Mesodermal cell (in vitro differentiated cells): ENCODE results near the gene SPARCL1.

ENCODE experiments used
- H3K27ac ChIP-seq: 2 replicates; pipeline ENCODE4 v1.7.0; 2013; ENCODE audit warnings: mild to moderate bottlenecking, low read depth, low read length, moderate library complexity; ENCODE audit not compliant: severe bottlenecking
- H3K36me3 ChIP-seq: 2 replicates; pipeline ENCODE4 v1.7.1; 2013; ENCODE audit warnings: mild to moderate bottlenecking, low read length, moderate library complexity; ENCODE audit not compliant: control insufficient read depth, insufficient read depth
- H3K4me1 ChIP-seq: one replicate; pipeline ENCODE4 v1.7.1; 2013; ENCODE audit warnings: mild to moderate bottlenecking, low read length; ENCODE audit not compliant: insufficient read depth, control insufficient read depth, poor library complexity, severe bottlenecking
- H3K4me3 ChIP-seq: 2 replicates; pipeline ENCODE4 v1.7.0; 2013; ENCODE audit warnings: low read length, control low read depth, mild to moderate bottlenecking; ENCODE audit not compliant: insufficient read depth, poor library complexity, severe bottlenecking; ENCODE audit errors: extremely low read depth
- H3K9me3 ChIP-seq: 2 replicates; pipeline ENCODE4 v1.7.1; 2013; ENCODE audit warnings: mild to moderate bottlenecking, low read length, moderate library complexity; ENCODE audit not compliant: control insufficient read depth
- WGBS, 2 experiments: methylation state at CpG; one replicate each; pipeline ENCODE4 v1.1.5; 2013; ENCODE audit warnings: missing lambda C conversion rate in 2 of 2; ENCODE audit not compliant: insufficient coverage in 2 of 2; 5-methylcytosine and 5-hydroxymethylcytosine counted together

Gene SPARCL1

DNA sequence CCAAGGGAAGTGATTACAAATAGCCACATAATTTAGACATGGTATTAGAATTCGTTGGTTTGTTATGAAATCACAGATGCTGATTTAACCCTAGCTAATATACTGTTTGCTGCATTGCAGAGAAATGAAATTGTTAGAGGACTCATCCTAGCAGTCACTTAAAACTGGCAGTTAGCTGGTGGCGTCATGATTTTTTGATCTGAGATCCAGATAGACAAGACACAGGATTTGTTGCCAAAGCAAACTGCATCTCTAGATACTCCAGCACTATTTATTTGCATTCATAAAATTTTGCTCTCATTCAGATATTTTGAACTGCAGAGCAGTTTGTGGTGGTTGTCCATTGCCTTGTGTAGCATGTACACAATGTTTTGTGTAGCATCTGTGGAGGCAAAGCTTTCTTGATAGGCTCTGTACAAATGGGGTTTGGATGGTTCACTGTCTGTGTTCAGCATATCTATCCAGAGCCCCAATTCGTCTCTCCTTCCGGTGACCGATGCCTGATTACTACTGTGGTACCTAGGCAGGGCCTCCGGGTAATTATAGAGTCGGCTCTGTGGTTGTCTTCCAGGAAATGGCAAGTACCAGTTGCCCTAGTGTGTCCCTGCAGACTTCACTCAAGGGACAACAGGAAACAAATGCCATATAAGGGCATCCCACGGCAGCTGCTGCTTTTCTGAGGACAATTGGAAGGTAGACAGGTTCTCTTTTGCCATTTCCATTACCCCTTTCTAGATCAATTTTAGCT, 30.1 kb upstream of the SPARCL1 start:
- WGBS, 2 experiments, result 71 to 78% methylated on average over 3 to 6 of the region's 8 CpGs
- Histone ChIP-seq H3K4me1 (no peaks in the 10 kb centered on the region), H3K4me3 (no peak overlapping the region)

GRCh38 chr4:87557348-87557747, 28.2 kb upstream of the SPARCL1 start:
- no peaks in the 10 kb centered on the region for H3K4me1 ChIP-seq
- no peaks in the 10 kb centered on the region for H3K36me3 ChIP-seq
- H3K9me3 ChIP-seq, result no peaks in the 10 kb centered on the region
- WGBS, 2 experiments, result 100% methylated on average over 1 of the region's 2 CpGs; no CpG with 5 or more reads in 1 of the 2 experiments
- H3K27ac ChIP-seq, result no peak overlapping the region
- no peak overlapping the region for H3K4me3 ChIP-seq

More for the DNA sequence above, 30.1 kb upstream of the SPARCL1 start:
- Histone ChIP-seq H3K9me3 (no peaks in the 10 kb centered on the region), H3K27ac (no peak overlapping the region), H3K36me3 (no peaks in the 10 kb centered on the region)

DNA sequence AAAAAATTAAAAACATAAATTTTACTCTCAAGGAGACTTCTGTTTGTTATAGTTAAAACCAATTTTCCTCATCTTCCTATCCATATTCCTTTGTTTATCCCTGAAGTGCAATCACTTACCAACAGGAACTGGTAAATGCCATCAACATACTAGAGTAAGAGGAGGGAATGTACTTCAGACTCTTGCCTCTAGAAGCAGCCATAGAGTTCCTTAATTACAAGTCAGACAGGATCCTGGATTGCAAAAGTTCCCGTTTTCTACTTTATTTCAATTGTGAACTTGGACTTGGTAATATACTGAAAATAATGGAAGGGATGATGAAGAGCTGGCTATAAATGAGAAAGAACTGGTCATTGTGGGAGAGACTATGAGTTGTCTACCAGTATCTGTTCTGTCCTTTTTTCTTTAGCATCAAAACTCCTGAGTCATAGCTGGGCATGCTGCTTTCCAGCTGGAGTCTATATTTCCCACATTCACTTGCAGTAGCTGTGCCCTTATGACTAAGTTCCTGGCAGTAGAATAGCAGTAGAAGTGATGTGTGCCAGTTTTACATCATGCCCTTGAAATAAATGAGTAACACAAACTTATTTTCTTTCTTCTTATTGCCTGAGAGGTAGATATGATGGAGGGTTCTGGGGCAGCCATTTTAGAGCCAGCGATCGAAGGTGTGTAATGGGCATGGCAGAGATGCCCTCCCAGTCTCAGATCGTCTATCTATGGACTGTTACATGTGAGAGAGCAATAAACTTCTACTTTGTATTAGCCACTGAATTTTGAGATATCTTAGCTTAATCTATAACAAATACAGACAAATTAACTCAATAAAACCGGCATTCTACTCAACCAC, 26.8 kb upstream of the SPARCL1 start:
- WGBS, 2 experiments, result 93 to 100% methylated on average over 1 to 3 of the region's 5 CpGs
- H3K4me3 ChIP-seq, result no peak overlapping the region
- no peaks in the 10 kb centered on the region for H3K4me1 ChIP-seq
- no peak overlapping the region for H3K27ac ChIP-seq
- H3K36me3 ChIP-seq, result no peaks in the 10 kb centered on the region
- H3K9me3 ChIP-seq, result no peaks in the 10 kb centered on the region

DNA sequence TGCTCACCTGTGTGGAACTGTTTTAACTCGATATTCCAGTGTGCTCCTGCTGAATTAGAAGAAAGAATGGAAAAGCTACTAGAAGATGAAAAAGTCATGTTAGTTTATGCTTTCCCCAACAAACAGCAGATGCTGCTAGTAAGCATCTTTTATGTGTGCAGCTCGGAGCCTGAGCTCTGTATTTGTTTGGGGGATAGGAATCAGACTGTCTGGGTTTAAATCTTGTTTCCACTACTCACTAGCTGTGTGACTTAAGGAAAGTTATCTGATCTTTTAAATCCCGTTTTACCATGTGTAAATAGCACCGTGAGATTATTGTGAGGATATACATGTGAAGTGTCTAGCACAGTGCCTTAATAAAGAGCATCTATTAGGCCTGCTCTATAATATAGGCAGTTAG, 24.0 kb upstream of the SPARCL1 start:
- Histone ChIP-seq H3K36me3 (no peaks in the 10 kb centered on the region), H3K4me1 (no peaks in the 10 kb centered on the region), H3K27ac (no peak overlapping the region), H3K4me3 (no peak overlapping the region), H3K9me3 (no peaks in the 10 kb centered on the region)
- WGBS, 2 experiments, result 76 to 100% methylated on average over 1 to 2 of the region's 4 CpGs

- Histone ChIP-seq H3K9me3 (no peaks in the 10 kb centered on the region), H3K4me1 (no peaks in the 10 kb centered on the region)
- 50 to 62% methylated on average over 2 to 3 of the region's 3 CpGs for WGBS, 2 experiments
Measured at GRCh38 chr4:87551361-87551760, 22.2 kb upstream of the SPARCL1 start.

DNA sequence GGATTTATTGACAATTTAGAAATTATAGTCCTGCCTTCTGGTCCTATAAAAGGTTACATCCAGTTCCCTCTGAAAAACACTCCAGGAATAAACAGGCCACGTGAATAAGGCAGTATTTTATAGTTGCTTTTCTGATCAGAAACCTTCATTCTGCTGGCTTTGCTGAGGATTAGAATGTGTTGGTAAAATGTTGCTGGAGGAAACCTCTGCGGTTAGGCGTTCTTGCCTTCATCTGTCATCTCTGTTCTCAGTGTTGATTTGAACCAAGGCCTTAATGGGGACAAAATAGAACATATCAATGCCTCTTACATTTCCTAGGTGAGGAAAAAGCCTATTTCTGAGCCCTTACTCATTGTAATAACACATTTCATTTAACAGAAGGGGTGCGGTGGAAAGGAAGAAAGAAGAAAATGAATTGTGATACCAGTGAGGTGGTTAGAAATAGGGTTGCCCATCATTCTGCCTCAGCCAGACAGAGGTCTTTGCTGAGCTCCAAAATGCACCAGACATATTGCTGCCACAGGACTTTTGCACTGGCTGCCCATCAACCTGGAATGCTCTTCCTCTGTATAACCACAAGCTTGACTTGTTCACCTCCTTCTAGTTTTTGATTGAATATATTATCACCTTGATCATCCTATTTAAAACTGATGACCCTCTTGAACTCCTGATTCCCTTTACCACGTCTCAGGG, 18.0 kb upstream of the SPARCL1 start:
- no CpG with 5 or more reads among the region's 5 CpGs for WGBS, 2 experiments
- H3K36me3 ChIP-seq, result no peaks in the 10 kb centered on the region
- no peaks in the 10 kb centered on the region for H3K4me1 ChIP-seq
- no peaks in the 10 kb centered on the region for H3K9me3 ChIP-seq
- H3K27ac ChIP-seq, result no peak overlapping the region
- no peak overlapping the region for H3K4me3 ChIP-seq

More at GRCh38 chr4:87551361-87551760, 22.2 kb upstream of the SPARCL1 start:
- no peaks in the 10 kb centered on the region for H3K36me3 ChIP-seq
- H3K4me3 ChIP-seq, result no peak overlapping the region
- no peak overlapping the region for H3K27ac ChIP-seq

- no peak overlapping the region for H3K27ac ChIP-seq
- H3K4me1 ChIP-seq, result no peaks in the 10 kb centered on the region
- H3K9me3 ChIP-seq, result no peaks in the 10 kb centered on the region
- no peaks in the 10 kb centered on the region for H3K36me3 ChIP-seq
- no peak overlapping the region for H3K4me3 ChIP-seq
- WGBS, 2 experiments, result 88 to 95% methylated on average over 2 of the region's 3 CpGs
Measured at GRCh38 chr4:87545052-87545451, 15.9 kb upstream of the SPARCL1 start.

GRCh38 chr4:87543835-87544461, 14.8 kb upstream of the SPARCL1 start:
- Histone ChIP-seq H3K4me3 (no peak overlapping the region), H3K4me1 (no peaks in the 10 kb centered on the region), H3K9me3 (no peaks in the 10 kb centered on the region), H3K27ac (no peak overlapping the region), H3K36me3 (no peaks in the 10 kb centered on the region)
- 40% methylated on average over 1 of the region's 3 CpGs; no CpG with 5 or more reads in 1 of the 2 experiments for WGBS, 2 experiments

DNA sequence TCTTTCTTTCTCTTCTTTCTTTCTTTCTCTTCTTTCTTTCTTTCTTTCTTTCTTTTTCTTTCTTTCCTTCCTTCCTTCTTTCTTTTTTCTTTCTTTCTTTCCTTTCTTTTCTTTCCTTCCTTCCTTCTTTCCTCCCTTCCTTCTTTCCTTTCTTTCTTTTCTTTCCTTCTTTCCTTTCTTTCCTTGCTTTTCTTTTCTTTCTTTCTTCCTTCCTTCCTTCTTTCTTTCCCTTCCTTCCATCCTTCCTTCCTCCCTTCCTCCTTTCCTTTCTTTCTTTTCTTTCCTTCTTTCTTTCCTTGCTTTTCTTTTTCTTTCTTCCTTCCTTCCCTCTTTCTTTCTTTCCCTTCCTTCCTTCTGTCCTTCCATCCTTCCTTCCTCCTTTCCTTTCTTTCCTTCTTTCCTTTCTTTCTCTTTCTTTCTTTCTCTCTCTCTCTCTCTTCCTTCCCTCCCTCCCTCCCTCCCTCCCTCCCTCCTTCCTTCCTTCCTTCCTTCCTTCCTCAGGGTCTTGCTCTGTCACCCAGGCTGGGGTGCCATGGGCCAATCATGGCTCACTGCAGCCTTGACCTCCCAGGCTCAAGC, 13.6 kb upstream of the SPARCL1 start:
- Histone ChIP-seq H3K27ac (no peak overlapping the region), H3K4me1 (no peaks in the 10 kb centered on the region), H3K36me3 (no peaks in the 10 kb centered on the region), H3K4me3 (no peak overlapping the region), H3K9me3 (no peaks in the 10 kb centered on the region)
